CD4-positive, alpha-beta T cell treated with Interleukin-17A for 1 hour (primary cell): ENCODE measurements around the gene FAM25A.
"Not testable (repeated sequence)": the region's sequence is repeated elsewhere in the genome, so short reads cannot be mapped to it uniquely, and the experiment has no call there.

Experiments used
- DNase-seq: peaks from one replicate; pipeline ENCODE4 v3.0.0-alpha.2; 2020

The FAM25A gene

DNA sequence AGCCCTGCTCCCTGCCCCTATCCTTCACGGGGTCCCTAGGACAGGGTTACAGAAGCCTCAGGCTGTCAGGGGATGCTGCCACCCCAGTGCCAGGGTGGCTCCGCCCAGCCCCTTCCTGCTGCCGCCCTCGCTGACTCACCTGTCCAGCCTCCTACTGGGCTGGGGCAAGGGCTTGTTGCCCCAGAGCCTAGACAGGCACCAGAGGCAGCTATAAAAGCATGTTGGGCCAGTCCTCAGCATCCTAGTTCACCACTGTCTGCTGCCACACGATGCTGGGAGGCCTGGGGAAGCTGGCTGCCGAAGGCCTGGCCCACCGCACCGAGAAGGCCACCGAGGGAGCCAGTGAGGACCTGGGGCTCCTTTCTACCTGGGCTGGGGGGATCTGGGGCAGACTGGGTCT, at the start of gene FAM25A:
TSS of gene FAM25A (plus strand) at position 239 of the 400 bp plus-strand sequence. CDS start at position 270, 31 bp downstream.
- DNase-seq = not testable (repeated sequence)

GRCh38 chr10:86970982-86971231, 49.2 kb upstream of the FAM25A start:
- DNase-seq = no peak

DNA sequence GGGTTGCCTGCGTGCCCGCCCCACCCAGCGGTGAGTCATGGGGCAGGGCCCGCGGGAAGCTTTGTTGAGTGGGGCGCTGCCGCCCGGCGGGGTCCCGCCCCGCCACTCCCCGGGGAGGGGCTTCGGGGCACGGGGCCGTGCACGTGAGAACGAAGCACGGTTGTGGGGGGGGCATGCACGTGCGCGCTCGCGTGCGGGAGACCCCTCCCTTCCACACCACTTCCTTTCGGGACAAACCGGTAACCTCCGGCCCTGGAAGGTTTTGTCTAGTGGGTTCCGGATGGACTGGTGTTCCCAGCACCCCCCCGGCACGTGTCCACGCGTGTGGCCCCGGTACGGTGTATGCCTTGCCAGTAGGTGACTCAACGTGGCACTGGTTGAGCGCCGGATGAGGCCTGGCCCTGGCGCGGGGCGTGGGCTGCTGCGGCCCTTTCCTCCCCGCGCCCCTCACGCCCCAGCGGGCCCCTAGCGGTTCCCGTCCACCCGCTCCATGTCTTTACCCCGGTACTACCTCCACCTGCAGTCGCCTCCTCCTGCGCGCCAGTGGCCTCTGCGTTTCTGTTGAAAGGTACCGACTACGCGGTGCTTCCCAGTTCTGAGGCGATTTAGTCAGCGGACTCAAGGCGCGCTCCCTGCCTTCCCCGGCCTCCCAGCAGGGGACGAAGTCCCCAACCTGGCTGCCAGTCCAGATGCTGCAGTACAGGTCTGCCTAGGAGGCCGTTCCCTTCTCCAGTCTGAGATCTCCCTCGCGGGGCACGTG, 48.7 kb upstream of the FAM25A start:
- peak; percentile 92 for DNase-seq

- no peak for DNase-seq
These were observed 47.3 kb upstream of the FAM25A start for GRCh38 chr10:86972613-86973380.

DNA sequence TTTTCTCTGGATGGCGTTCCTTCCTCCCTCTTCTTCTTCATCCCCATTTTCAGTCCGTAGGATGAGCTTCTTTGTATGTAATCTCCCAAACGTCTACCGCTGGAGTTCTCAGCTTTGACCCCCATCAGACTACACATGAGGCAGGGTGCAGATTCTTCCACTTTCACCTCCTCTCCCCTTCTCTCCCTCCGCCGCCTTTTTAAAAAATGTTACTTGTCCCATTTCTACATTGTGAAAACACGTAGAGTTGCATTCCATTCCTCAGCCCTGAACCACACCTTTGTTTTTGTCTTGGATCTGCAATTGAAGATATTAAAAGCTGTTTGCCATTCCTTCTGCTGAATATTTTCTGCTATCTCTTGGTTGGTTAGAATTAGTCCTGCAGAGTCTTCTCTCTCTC, 45.6 kb upstream of the FAM25A start:
- DNase-seq = no peak

GRCh38 chr10:86976362-86977056, 43.6 kb upstream of the FAM25A start:
- DNase-seq = no peak

GRCh38 chr10:86978457-86978856, 41.6 kb upstream of the FAM25A start:
- not testable (repeated sequence) for DNase-seq

DNA sequence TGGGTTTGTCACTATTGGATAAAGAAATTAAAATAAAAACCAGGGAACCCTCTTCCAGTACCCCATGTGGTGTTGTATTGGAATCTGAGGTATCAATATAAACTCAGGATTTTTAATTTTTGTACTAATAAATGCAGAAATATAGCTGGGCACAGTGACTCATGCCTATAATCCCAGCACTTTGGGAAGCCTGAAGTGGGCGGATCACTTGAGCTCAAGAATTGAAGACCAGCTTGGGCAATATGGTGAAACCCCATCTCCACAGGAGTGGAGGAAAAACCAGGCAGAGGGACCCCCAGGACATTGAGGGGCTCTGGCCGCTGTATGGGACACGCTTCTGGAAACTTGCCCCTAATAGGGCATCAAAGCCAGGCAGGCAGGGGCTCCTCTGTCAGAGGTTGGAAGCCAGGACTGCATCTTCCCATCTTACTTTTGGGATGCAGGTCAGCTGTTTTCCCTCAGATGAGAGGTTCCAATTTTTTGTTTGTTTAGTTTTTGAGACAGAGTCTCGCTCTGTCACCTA, 40.7 kb upstream of the FAM25A start:
- DNase-seq = no peak

DNA sequence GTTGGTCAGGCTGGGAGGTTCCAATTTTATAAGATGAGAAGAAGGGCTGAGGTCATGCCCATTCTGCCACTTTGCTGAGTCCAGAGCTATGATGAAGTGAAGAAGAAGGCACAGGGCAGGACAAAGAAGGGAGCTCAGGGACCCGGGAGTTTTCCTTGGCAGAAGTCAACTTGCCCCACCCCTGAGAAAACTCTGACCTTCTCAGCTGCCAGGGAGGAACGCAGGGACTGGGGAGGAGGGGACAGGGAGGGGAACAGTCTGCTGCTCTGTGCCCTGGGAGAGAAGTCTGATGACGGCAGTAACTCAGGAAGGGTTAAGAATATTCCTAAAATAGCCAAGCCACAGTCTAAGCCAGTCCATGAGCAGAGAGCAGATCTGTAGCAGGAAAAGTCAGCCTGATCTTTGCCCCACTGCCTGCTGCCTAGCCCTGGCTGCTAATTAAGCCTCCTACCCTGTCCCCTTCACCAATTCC, 40.1 kb upstream of the FAM25A start:
- no peak for DNase-seq

- not testable (repeated sequence) for DNase-seq
These were observed 39.1 kb upstream of the FAM25A start for GRCh38 chr10:86981020-86981419.

DNA sequence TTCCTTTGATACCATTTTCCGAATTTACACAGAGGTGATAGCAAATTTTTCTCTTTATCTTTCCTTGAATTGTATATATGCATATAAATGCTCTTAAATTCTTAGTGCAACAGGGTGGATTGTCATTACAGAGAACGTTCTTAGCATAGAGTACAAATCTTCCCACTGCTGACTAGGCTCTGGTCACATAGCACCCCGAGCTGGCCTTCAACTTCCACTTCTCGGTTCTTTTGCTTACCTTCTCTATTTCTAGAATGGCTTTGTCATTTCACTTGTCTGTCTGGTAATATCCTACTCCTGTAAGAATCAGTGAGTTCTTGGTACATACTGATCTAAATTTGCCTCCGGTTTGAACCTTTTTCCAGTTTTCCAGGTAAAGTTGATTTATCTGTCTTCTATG, 38.4 kb upstream of the FAM25A start:
- no peak for DNase-seq

DNA sequence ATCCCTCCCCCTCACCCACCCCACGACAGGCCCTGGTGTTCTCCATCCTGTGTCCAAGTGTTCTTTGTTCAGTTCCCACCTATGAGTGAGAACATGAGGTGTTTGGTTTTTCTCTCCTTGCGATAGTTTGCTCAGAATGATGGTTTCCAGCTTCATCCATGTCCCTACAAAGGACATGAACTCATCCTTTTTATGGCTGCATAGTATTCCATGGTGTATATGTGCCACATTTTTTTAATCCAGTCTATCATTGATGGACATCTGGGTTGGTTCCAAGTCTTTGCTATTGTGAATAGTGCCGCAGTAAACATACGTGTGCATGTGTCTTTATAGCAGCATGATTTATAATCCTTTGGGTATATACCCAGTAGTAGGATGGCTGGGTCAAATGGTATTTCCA, 35.6 kb upstream of the FAM25A start:
- not testable (repeated sequence) for DNase-seq

- DNase-seq = no peak
These were observed 31.6 kb upstream of the FAM25A start for GRCh38 chr10:86988520-86988919.

- not testable (repeated sequence) for DNase-seq
These were observed 28.7 kb upstream of the FAM25A start for GRCh38 chr10:86991362-86991761.

GRCh38 chr10:86992456-86992855, 27.6 kb upstream of the FAM25A start:
- no peak for DNase-seq

DNA sequence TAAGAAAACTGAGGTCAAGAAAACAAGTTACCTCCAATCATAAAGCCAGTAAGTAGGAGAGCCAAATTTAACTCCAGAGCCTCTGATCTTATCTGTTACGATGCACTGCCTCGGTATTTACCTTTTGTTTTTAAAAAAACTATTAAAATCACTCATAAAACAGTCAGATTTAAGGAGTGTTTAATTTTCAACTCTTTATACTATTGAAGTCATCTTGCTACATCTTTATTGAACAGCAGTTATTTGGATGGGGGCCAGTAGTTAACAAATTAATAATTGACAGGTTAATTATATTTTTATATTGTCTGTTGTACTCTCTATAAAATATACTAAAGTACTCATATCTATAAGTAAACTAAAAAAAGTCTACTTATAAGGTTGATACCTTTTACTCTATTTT, 27.2 kb upstream of the FAM25A start:
- DNase-seq = no peak

- DNase-seq = not testable (repeated sequence)
These were observed 20.2 kb upstream of the FAM25A start for GRCh38 chr10:86999802-87000403.

- no peak for DNase-seq
These were observed 19.6 kb upstream of the FAM25A start for GRCh38 chr10:87000491-87000890.

DNA sequence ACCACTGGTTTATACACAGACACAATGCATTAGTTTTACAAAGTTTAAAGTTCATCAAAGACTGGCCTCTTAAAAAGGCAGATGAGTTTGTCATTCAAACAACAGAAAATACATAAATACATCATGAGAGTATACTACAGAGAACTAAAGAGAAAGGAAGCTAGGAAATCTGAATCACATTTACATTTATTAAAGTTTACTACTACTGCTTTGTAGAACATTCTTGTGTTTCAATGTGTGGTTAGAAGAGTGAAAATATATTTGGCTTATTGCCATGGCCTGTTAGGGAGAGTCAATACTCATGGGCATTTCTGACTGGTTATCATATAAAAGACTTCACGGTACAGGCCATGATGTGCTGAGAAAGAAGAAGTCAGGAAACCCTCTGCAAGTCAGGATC, 13.0 kb upstream of the FAM25A start:
- DNase-seq = not testable (repeated sequence)

- DNase-seq = not testable (repeated sequence)
These were observed 12.4 kb upstream of the FAM25A start for GRCh38 chr10:87007674-87008073.

- not testable (repeated sequence) for DNase-seq
These were observed 11.8 kb upstream of the FAM25A start for GRCh38 chr10:87008303-87008702.

DNA sequence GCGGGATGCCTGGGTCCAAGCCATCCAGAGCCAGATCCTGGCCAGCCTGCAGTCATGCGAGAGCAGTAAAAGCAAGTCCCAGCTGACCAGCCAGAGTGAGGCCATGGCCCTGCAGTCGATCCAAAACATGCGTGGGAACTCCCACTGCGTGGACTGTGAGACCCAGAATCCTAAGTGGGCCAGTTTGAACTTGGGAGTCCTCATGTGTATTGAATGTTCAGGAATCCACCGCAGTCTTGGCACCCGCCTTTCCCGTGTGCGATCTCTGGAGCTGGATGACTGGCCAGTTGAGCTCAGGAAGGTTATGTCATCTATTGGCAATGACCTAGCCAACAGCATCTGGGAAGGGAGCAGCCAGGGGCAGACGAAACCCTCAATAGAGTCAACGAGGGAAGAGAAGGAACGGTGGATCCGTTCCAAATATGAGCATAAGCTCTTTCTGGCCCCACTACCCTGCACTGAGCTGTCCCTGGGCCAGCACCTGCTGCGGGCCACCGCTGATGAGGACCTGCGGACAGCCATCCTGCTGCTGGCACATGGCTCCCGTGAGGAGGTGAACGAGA, 10.9 kb upstream of the FAM25A start:
- DNase-seq = not testable (repeated sequence)

DNA sequence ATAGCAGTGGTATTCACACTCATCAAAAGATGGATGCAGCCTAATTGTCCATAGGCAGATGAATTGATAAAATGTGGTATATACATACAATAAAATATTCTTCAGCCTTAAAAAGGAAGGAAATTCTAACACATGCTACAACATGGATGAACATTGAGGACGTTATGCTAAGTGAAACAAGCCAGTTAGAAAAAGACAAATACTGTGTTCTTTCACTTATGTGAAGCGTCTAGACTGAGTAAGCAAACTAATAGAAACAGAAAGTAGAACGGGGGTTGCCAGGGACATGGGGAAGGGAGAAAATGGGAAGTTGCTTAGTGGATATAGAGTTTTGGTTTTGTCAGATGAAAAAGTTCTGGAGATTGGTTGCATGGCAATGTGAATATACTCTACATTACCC, 6.6 kb upstream of the FAM25A start:
- DNase-seq = not testable (repeated sequence)
